SK-N-SH treated with all-trans-retinoic acid at 6 μM for 48 hours (cell line): ENCODE measurements around the gene MALT1.

Experiments
- ARNTL ChIP-seq: fragments of 450-650 bp; formaldehyde crosslinking; IDR thresholded peaks from 2 replicates; pipeline ENCODE4 v1.5.0; 2020; ENCODE audit warnings: low read depth, mild to moderate bottlenecking, moderate library complexity, borderline replicate concordance
- CREB5 ChIP-seq: fragments of 250-450 bp; sonication (Bioruptor Pico); IDR thresholded peaks from 2 replicates; pipeline ENCODE4 v1.5.1; 2020; ENCODE audit warnings: low read depth, mild to moderate bottlenecking, moderate library complexity
- ISL1 ChIP-seq: fragments of 250-450 bp; sonication (Bioruptor Pico); IDR thresholded peaks from 2 replicates; pipeline ENCODE4 v2.1.2; 2022; ENCODE audit warnings: mild to moderate bottlenecking, moderate library complexity
- OSR1 ChIP-seq: fragments of 250-450 bp; sonication (Bioruptor Pico); IDR thresholded peaks from 2 replicates; pipeline ENCODE4 v1.8.0; 2022; ENCODE audit warnings: moderate library complexity, mild to moderate bottlenecking, inconsistent platforms
- PATZ1 ChIP-seq: fragments of 250-450 bp; sonication (Bioruptor Pico); IDR thresholded peaks from 2 replicates; pipeline ENCODE4 v1.8.0; 2020; ENCODE audit warnings: mild to moderate bottlenecking, moderate library complexity, borderline replicate concordance
- PPARA ChIP-seq: fragments of 250-450 bp; sonication (Bioruptor Pico); IDR thresholded peaks from 2 replicates; pipeline ENCODE4 v1.5.0; 2020; ENCODE audit warnings: mild to moderate bottlenecking, borderline replicate concordance
- RARB ChIP-seq: fragments of 250-450 bp; sonication (Bioruptor Pico); IDR thresholded peaks from 2 replicates; pipeline ENCODE4 v1.8.0; 2021; ENCODE audit warnings: mild to moderate bottlenecking, moderate library complexity
- TCF4 ChIP-seq: fragments of 250-450 bp; sonication (Bioruptor Pico); IDR thresholded peaks from 2 replicates; pipeline ENCODE4 v1.8.0; 2021; ENCODE audit warnings: mild to moderate bottlenecking, moderate library complexity, borderline replicate concordance
- TOX ChIP-seq: fragments of 250-450 bp; sonication (Bioruptor Pico); IDR thresholded peaks from 2 replicates; pipeline ENCODE4 v1.8.0; 2021; ENCODE audit warnings: mild to moderate bottlenecking, moderate library complexity, borderline replicate concordance
- ZC3H10 ChIP-seq: fragments of 250-450 bp; sonication (Bioruptor Pico); IDR thresholded peaks from 2 replicates; pipeline ENCODE4 v1.5.1; 2021; ENCODE audit warnings: mild to moderate bottlenecking, moderate library complexity
- ZFP3 ChIP-seq: fragments of 250-450 bp; sonication (Bioruptor Pico); IDR thresholded peaks from 2 replicates; pipeline ENCODE4 v1.5.0; 2020; ENCODE audit warnings: mild to moderate bottlenecking, moderate library complexity

- no peak for TF ChIP-seq PATZ1 (CRISPR knock-in tag)
- TF ChIP-seq ARNTL (CRISPR knock-in tag): no peak
- no peak for TF ChIP-seq PPARA (CRISPR knock-in tag)
- no peak for TF ChIP-seq OSR1 (CRISPR knock-in tag)
- TF ChIP-seq ZC3H10 (CRISPR knock-in tag): no peak
- no peak for TF ChIP-seq ZFP3 (CRISPR knock-in tag)
- no peak for TF ChIP-seq TOX (CRISPR knock-in tag)
- TF ChIP-seq CREB5 (CRISPR knock-in tag): no peak
- no peak for TF ChIP-seq TCF4 (CRISPR knock-in tag)
- no peak for TF ChIP-seq RARB (CRISPR knock-in tag)
- TF ChIP-seq ISL1 (CRISPR knock-in tag): no peak
These were observed 118.0 kb downstream of the MALT1 start for GRCh38 chr18:58788971-58789875.
